C4-2B (cell line): Measurements from ENCODE around the gene RFNG.

Source experiments
- ZFX ChIP-seq: fragments of 450-650 bp; IDR thresholded peaks from 2 replicates; pipeline ENCODE4 v1.6.1; 2017
- TF ChIP-seq, protein P1 (sequence below): fragments of 450-650 bp; conservative IDR thresholded peaks from 2 replicates; pipeline ENCODE4 v1.5.1; 2017; ENCODE audit warnings: mild to moderate bottlenecking

DNA sequence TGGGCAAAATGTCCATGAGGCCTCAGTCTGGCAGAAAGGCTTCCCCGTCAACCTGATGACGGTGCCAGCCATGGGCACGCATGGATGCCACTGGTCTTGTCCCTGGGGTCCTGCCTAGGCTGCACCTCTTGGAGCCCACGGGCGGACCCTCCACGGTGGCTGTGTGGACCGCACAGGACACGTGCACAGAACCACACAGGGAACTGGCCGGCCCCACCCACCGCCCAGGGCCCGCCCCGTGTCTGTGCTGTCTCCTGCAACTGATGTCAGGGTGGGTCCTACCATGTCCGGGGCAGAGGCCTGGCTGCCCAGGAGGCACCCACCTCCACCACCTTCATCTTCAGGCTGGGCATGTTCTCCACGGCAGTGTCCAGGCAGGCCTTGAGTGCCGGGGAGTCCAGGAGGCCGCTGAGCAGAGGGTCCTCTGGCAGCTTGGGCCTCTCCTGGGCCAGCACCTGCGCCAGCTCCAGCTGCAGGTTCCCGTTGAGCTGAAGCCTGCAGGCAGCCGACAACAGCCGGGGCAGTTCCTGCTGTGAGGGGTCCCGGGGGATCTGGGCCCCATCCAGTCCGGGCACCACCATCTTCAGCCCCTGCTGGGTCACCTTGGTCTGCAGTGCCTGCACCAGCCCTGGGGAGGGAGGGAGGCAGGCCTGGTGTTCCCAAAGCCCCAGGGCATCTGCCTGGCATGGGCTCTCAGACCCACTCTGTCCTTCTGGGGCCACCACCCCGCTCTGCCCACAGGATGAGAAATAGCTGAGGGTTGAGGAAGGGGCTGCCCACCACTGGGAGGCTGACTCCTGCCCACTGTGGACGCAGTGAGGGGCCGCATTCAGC, 34.5 kb upstream of the RFNG start:
- TF ChIP-seq, protein P1, sequence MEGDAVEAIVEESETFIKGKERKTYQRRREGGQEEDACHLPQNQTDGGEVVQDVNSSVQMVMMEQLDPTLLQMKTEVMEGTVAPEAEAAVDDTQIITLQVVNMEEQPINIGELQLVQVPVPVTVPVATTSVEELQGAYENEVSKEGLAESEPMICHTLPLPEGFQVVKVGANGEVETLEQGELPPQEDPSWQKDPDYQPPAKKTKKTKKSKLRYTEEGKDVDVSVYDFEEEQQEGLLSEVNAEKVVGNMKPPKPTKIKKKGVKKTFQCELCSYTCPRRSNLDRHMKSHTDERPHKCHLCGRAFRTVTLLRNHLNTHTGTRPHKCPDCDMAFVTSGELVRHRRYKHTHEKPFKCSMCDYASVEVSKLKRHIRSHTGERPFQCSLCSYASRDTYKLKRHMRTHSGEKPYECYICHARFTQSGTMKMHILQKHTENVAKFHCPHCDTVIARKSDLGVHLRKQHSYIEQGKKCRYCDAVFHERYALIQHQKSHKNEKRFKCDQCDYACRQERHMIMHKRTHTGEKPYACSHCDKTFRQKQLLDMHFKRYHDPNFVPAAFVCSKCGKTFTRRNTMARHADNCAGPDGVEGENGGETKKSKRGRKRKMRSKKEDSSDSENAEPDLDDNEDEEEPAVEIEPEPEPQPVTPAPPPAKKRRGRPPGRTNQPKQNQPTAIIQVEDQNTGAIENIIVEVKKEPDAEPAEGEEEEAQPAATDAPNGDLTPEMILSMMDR, result no peak
- no peak for TF ChIP-seq ZFX
